GM19438 (cell line): ENCODE data around the gene FDCSP.
"Not testable (repeated sequence)": the region's sequence is repeated elsewhere in the genome, so short reads cannot be mapped to it uniquely, and the experiment has no call there.

Source experiments
- ATAC-seq: cut with Tn5 transposase; IDR thresholded peaks from one replicate; pipeline ENCODE4 v1.9.1; 2021; ENCODE audit warnings: low read depth; ENCODE audit not compliant: unreplicated experiment

The FDCSP gene

DNA sequence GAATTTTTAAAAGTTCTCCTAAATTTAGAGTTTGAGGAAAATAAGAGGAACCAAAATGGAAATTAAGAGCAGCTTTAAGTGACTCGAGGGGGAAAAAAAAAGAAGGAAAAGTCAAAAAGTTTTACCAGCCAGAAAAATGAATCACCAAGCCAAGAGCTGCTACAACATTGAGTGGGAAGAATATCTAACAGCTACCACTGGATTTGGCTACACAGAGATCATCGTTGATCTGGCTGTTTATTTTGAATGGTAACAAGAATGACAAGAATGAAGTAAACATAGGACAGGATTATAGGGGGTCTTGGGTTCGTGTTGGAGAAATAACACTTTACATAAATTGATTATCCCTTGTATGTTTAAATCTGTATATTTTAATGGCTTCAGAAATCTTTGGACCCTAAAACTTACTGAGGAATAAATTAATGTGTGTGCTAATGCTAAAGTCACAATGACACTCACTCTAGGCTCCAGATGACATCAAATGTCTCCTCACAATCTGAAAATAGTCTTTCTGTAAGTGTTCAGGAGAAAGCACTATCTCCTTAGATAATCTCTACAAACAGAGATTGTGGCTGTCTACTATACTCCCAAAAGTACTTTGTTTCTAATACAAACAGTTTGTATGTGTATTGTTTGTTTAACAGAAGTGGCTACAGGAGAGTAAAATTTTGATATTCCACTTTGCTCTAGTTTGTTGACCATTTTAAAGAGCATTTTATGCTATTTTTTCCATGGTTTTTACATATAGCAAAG lies 13.4 kb downstream of the FDCSP start:
- ATAC-seq, result no peak

DNA sequence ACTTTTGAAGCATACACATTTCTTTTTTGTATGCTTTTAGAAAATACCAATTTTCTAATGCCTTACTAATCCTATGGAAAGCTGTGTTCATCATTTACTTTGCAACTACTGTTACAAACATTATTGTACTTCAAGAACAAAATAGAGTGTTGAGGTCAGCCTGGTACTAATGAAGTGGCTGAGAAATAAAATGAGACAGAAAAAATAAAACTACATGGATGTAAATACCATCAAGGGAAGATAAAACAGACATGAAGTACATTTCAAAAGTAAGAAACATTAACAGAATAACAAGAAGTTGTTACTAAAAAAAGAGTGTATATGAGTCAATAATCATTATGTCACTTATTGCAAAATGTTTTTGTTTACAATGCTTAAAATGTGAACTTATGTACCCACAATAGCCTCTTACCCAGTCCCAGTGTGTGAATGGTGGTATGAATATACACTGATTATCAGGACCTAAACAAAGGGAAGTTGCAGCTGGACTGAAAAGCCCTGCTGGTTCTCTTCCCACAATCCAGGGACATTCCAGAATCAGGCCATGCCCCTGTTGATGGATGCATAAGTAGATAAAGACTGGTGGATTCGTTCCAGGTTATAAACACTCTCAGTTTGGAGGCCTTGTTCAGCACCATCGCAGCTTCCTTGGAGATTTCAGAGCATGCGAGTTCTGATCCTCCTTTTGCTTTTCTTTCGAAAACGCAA lies 14.1 kb downstream of the FDCSP start:
- ATAC-seq, result no peak

DNA sequence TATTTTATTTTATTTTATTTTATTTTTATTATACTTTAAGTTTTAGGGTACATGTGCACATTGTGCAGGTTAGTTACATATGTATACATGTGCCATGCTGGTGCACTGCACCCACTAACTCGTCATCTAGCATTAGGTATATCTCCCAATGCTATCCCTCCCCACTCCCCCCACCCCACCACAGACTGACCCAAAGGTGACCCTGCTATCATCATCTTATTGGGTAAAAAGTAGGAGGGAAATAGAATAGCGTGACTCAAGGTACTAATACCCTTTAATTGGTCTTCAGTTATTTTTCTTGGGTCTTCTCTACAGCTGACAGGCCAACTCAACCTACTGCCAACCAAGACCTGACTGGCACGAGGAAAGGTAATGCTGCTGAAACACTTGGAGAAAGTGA lies 16.4 kb downstream of the FDCSP start, which contains the start of gene CSN3:
Gene CSN3 (plus strand): TSS at position 301 of the 400 bp plus-strand sequence. CDS start 2,223 bp downstream, outside the sequence.
- not testable (repeated sequence) for ATAC-seq

DNA sequence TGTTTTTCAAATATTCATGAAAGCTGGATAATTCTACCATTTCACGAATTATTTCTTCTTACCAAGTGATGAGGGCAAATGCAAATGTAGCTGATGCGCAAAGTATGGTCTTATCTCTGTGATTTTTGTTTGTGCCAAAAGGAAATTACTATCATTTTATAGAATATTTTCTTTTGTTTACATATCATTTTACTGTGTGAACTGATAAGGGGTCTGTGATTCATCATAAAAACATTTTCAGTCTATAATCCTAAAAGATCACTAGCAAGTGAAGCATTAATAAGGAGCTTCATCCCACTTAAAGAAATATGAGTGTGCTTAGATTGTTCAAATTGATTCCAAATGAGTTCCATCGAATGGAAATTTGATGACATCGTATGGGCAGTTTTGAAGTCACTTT lies 17.2 kb downstream of the FDCSP start:
- no peak for ATAC-seq

DNA sequence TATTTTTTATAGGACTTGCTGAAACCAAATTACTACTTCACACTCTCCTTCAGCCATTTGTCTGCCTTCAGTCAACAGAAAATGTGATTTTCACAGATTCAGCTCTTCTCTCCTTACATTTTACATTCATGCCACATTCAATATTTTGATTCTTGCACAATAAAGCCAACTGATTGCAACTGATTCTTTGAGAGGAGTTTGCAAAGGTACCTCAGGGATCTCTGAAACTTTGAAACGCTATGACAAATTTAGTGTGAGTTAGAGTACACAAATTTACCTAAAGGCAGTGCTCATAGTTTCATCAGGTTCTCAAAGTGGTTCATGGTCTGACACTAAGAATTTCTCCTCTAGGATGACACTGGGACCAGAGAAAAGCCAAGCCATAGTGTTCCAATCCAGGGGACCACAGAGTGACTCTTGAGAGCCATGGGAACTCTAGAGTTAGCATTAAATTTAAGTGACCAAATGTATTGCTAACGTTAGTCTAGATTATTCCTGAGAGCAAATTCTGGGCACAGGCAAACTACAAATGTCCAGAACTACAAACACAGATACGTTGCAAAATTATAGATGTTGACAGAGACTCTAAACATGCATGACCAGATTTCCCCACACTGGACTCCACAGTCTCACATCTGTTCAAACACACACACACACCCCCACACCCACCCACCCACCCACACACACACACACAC lies 25.5 kb downstream of the FDCSP start:
- ATAC-seq, result no peak

DNA sequence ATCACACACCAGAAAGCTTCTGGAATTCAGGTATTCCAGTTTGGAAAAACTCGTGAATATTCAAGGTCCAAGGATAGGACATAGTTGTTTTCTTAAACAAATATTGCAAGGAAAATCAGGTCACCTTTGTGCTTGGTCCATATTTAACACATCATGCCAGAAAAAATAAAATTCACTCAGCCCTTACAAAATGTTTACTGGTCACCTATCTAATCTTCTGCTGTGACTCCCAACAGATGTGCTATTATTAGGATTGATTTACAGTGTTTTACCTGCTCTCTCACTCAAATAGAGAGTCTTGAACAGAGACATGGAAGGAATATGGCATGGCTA lies 26.0 kb downstream of the FDCSP start:
- ATAC-seq, result no peak

DNA sequence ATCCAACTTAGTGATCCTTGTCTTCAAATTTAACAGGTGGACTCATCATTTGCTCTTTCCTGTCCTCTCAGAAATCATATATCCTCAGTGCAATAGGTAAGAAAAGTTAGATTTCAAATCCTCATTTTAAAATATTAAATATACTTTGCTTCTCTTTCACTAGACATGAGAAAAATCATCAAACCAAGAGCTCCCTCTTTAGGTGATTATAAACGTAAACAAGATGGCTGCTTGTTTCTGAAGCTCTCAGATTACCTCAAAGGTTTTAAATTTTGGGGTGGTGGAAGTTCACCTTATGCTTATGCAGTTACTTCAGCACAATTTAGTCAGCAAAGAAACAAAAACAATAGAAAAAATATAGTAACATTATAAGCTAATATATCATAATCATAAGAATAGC lies 43.8 kb downstream of the FDCSP start:
- no peak for ATAC-seq

DNA sequence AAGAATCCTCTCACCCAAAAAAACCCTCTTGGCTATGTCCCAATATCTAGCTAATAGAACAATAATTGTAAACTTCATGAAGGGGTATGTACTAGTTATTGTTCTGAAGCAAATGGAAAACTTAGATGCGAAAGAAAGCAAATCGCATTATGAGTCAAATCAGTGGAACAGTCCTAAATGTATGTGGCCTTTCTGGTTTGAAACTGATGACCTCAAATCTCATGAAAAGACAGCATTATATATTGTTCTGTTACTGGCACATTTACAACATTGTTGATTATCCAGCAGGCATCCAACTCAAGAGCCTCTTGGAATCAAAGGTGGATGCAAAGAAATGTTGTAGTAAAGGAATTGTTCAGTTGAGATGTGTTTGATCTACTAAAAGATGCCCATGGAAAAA lies 51.2 kb downstream of the FDCSP start:
- ATAC-seq, result no peak

DNA sequence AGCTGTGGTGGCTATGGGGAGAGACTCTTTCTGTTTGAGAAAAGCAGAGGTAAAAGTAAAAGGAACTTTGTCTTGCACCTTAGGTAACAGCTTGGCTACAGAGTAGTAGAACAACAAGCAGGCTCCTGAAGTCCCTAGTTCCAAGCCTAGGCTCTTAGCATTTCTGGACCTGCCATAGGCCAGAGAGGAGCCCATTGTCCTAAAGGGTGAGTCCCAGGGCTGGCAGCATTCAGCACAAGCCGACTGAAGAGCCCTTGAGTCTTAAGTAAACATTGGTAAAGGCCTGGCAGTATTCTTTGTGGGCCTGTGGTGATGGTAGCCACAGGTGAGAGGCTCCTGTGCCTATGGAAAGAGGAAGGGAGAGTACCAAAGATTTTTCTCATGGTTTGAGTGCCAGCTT lies 54.6 kb downstream of the FDCSP start:
- no peak for ATAC-seq
